GM21367 (cell line): ENCODE results near the gene ARMC9.
"Not testable (repeated sequence)": the region's sequence is repeated elsewhere in the genome, so short reads cannot be mapped to it uniquely, and the experiment has no call there.

ENCODE experiments used
- ATAC-seq: cut with Tn5 transposase; IDR thresholded peaks from one replicate; pipeline ENCODE4 v1.9.1; 2021; ENCODE audit not compliant: unreplicated experiment

The ARMC9 gene

GRCh38 chr2:231241755-231242507, 43.5 kb downstream of the ARMC9 start:
- no peak for ATAC-seq

GRCh38 chr2:231243866-231244265, 45.4 kb downstream of the ARMC9 start:
- no peak for ATAC-seq

GRCh38 chr2:231244382-231245248, 46.2 kb downstream of the ARMC9 start:
- ATAC-seq: no peak

GRCh38 chr2:231245249-231246094, 47.0 kb downstream of the ARMC9 start:
- ATAC-seq: no peak

GRCh38 chr2:231246171-231246842, 47.9 kb downstream of the ARMC9 start:
- ATAC-seq: no peak

GRCh38 chr2:231250146-231250545, 51.7 kb downstream of the ARMC9 start:
- no peak for ATAC-seq

- no peak for ATAC-seq
These were observed 52.3 kb downstream of the ARMC9 start for GRCh38 chr2:231250698-231251097.

- ATAC-seq: not testable (repeated sequence)
These were observed 54.9 kb downstream of the ARMC9 start for GRCh38 chr2:231253292-231253691.

- ATAC-seq: no peak
These were observed 58.1 kb downstream of the ARMC9 start for GRCh38 chr2:231256494-231256893.

GRCh38 chr2:231257763-231258162, 59.3 kb downstream of the ARMC9 start:
- no peak for ATAC-seq

GRCh38 chr2:231258701-231259100, 60.3 kb downstream of the ARMC9 start:
- no peak for ATAC-seq

- no peak for ATAC-seq
These were observed 60.7 kb downstream of the ARMC9 start for GRCh38 chr2:231259104-231259503.

- ATAC-seq: no peak
These were observed 62.2 kb downstream of the ARMC9 start for GRCh38 chr2:231260442-231261208.

- ATAC-seq: no peak
These were observed 64.8 kb downstream of the ARMC9 start for GRCh38 chr2:231263118-231263831.

GRCh38 chr2:231270221-231271114, 72.0 kb downstream of the ARMC9 start:
- no peak for ATAC-seq

- ATAC-seq: no peak
These were observed 74.6 kb downstream of the ARMC9 start for GRCh38 chr2:231272991-231273390.

- ATAC-seq: no peak
These were observed 78.6 kb downstream of the ARMC9 start for GRCh38 chr2:231276987-231277386.

GRCh38 chr2:231277962-231278361, 79.5 kb downstream of the ARMC9 start:
- ATAC-seq: no peak
